Esophagus muscularis mucosa (tissue), 4 donors: Measurements from ENCODE around the gene MRPL51. TPM values are rescaled to one million over a fixed set of nuclear protein-coding genes. Genes with fewer than 3 reads are reported as not detected.

ENCODE experiments used
- DNase-seq: peaks from one replicate; pipeline ENCODE4 v3.0.0-alpha.2; 2017; ENCODE audit errors: extremely low spot score
- H3K27ac ChIP-seq, 4 donors: fragments of 200-600 bp; sonication (generic); replicated peaks in 1 of 4; 1 replicate in 3 of 4; 2 replicates in 1 of 4; pipeline ENCODE4 v1.5.1; 2016 to 2019; ENCODE audit warnings: mild to moderate bottlenecking in 1 of 4
- H3K27me3 ChIP-seq, 4 donors: fragments of 200-600 bp; sonication (generic); one replicate each; pipeline versions ENCODE4 v1.5.1 to v1.6.0; 2016 to 2019
- H3K36me3 ChIP-seq, 4 donors: fragments of 200-600 bp; sonication (generic); one replicate each; pipeline ENCODE4 v1.5.1; 2016 to 2019
- H3K4me1 ChIP-seq, 4 donors: fragments of 200-600 bp; sonication (generic); one replicate each; pipeline ENCODE4 v1.5.1; 2016 to 2019
- H3K4me3 ChIP-seq, 4 donors: fragments of 200-600 bp; sonication (generic); 1 replicate in 2 of 4; 2 replicates in 2 of 4; pipeline ENCODE4 v1.5.1; 2016 to 2019; ENCODE audit warnings: mild to moderate bottlenecking in 4 of 4, moderate library complexity in 1 of 4
- H3K9me3 ChIP-seq, 4 donors: fragments of 200-600 bp; sonication (generic); 1 replicate in 3 of 4; 2 replicates in 1 of 4; pipeline ENCODE4 v1.5.1; 2016 to 2019
- EP300 ChIP-seq: sonication (generic); formaldehyde crosslinking; IDR thresholded peaks from one replicate; pipeline ENCODE4 v1.6.1; 2017; ENCODE audit warnings: antibody characterized with exemption
- POLR2A ChIP-seq: fragments of 450-650 bp; IDR thresholded peaks from one replicate; pipeline ENCODE4 v1.6.1; 2017; ENCODE audit warnings: antibody characterized with exemption, moderate library complexity, mild to moderate bottlenecking, low read depth
- POLR2AphosphoS5 ChIP-seq, 2 donors: sonication (generic); formaldehyde crosslinking; IDR thresholded peaks; one replicate each; pipeline ENCODE4 v1.6.1; 2017; ENCODE audit warnings: antibody characterized with exemption in 2 of 2
- WGBS: methylation state at CpG from one replicate; pipeline ENCODE4 v1.1.5; 2018; 5-methylcytosine and 5-hydroxymethylcytosine counted together
- intact Hi-C: fragments of 100-400 bp; cut with DNase I; formaldehyde crosslinking; loops from one replicate; pipeline ENCODE4 v1.15.1; 2023
- total RNA-seq, 4 donors: library from RNA; depleted of rRNA; stranded (reverse); fragments of >200 nt; gene quantifications; one replicate each; pipeline versions ENCODE4 v1.1.0 to v1.2.1, GENCODE V29; 2016
- TF ChIP-seq, protein P1 (sequence below), 3 experiments: fragments of 200-600 bp in 2 of 3; fragments of 450-650 bp in 1 of 3; sonication (generic) in 2 of 3; IDR thresholded peaks; one replicate each; pipeline ENCODE4 v1.5.1; 2017 to 2019; ENCODE audit warnings: antibody characterized with exemption in 3 of 3, mild to moderate bottlenecking in 2 of 3, moderate library complexity in 1 of 3

The MRPL51 gene
- total RNA-seq, 4 donors from 2014 or later: 62.3 to 105 (median 81.3) TPM

DNA sequence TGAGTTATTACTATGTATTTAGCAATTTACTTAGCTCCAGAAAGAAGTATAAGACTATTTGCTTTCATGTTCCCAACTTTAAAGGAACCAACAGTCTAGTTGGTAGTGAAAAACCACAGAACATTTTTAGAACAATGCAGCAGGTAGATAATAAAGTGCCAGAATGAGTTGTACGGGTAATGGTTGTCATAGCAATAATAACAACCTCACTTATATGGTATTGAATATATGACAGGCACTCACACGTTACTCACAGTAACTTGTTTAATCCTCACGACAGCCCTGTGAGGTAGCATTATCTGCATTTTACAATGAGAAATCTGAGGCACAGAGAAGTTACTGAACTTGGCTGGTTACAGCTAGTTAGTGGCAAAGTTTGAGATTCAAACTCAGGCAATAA is 30.6 kb upstream of the MRPL51 start:
- Histone ChIP-seq H3K27me3 (no peaks in the 10 kb centered on the region), H3K4me3 (no peak overlapping the region), H3K36me3 (peaks cover 73 to 99% (median 91%) of the 10 kb centered on the region in 4 donors), H3K9me3 (no peaks in the 10 kb centered on the region), H3K4me1 (peaks cover 0 to 4% (median 0%) of the 10 kb centered on the region in 4 donors), H3K27ac (no peak overlapping the region)
- no peak for TF ChIP-seq EP300
- TF ChIP-seq POLR2A: no peak
- no peak for TF ChIP-seq POLR2AphosphoS5 (IDR thresholded peaks at IDR 0.05)
- TF ChIP-seq, protein P1, sequence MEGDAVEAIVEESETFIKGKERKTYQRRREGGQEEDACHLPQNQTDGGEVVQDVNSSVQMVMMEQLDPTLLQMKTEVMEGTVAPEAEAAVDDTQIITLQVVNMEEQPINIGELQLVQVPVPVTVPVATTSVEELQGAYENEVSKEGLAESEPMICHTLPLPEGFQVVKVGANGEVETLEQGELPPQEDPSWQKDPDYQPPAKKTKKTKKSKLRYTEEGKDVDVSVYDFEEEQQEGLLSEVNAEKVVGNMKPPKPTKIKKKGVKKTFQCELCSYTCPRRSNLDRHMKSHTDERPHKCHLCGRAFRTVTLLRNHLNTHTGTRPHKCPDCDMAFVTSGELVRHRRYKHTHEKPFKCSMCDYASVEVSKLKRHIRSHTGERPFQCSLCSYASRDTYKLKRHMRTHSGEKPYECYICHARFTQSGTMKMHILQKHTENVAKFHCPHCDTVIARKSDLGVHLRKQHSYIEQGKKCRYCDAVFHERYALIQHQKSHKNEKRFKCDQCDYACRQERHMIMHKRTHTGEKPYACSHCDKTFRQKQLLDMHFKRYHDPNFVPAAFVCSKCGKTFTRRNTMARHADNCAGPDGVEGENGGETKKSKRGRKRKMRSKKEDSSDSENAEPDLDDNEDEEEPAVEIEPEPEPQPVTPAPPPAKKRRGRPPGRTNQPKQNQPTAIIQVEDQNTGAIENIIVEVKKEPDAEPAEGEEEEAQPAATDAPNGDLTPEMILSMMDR (IDR thresholded peaks at IDR 0.05): no peak
- no peak for DNase-seq
- intact Hi-C loops: no loop called here
- 57% methylated on average over 3 of the region's 3 CpGs for WGBS

GRCh38 chr12:6522193-6522592 is 29.1 kb upstream of the MRPL51 start:
- Histone ChIP-seq H3K36me3 (peaks cover 67 to 98% (median 84%) of the 10 kb centered on the region in 4 donors), H3K27ac (no peak overlapping the region), H3K4me3 (no peak overlapping the region), H3K4me1 (peaks cover 0 to 4% (median 0%) of the 10 kb centered on the region in 4 donors), H3K9me3 (no peaks in the 10 kb centered on the region), H3K27me3 (no peaks in the 10 kb centered on the region)
- intact Hi-C loops: no loop called here
- TF ChIP-seq POLR2AphosphoS5 (IDR thresholded peaks at IDR 0.05) (no peak), POLR2A (no peak), EP300 (no peak)
- TF ChIP-seq, protein P1 (IDR thresholded peaks at IDR 0.05): no peak
- DNase-seq: no peak
- 85% methylated on average over 9 of the region's 10 CpGs for WGBS

DNA sequence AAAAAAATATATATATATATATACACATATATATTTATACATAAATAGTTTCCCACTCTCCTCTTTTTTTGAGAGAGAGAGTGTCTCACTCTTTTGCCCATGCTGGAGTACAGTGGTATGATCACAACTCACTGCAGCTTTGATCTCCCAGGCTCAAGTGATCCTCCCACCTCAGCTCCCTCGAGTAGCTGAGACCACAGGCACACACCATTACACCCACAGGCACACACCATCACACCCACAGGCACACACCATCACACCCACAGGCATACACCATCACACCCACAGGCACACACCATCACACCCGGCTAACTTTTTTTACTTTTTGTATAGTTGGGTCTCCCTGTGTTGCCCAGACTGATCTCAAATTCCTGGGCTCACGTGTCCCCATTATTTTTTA is 27.1 kb upstream of the MRPL51 start:
- Histone ChIP-seq H3K36me3 (peaks cover 68 to 98% (median 84%) of the 10 kb centered on the region in 4 donors), H3K27ac (no peak overlapping the region), H3K27me3 (no peaks in the 10 kb centered on the region), H3K4me1 (peaks cover 0 to 4% (median 0%) of the 10 kb centered on the region in 4 donors), H3K4me3 (no peak overlapping the region), H3K9me3 (no peaks in the 10 kb centered on the region)
- WGBS: 80% methylated on average over 3 of the region's 3 CpGs
- no peak for DNase-seq
- TF ChIP-seq, protein P1 (IDR thresholded peaks at IDR 0.05): no peak
- TF ChIP-seq POLR2AphosphoS5 (IDR thresholded peaks at IDR 0.05) (no peak), EP300 (no peak), POLR2A (no peak)
- intact Hi-C loops: no loop called here

DNA sequence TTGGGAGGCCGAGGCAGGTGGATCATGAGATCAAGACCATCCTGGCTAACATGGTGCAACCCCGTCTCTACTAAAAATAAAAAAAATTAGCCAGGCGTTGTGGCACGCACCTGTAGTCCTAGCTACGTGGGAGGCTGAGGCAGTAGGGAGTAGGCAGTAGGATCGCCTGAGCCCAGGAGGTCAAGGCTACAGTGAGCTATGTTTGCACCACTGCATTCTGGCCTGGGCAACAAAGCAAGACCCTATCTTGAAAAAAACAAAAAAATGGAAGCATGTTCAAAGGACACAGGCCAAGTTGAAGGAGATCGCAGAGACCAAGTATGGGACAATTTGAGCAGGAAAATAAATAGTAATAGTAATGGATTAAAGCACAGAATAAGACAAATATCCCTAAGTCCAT is 15.0 kb upstream of the MRPL51 start:
- peaks cover 17 to 58% (median 38%) of the 10 kb centered on the region in 4 donors for H3K36me3 ChIP-seq
- H3K4me3 ChIP-seq: no peak overlapping the region
- H3K4me1 ChIP-seq: no peaks in the 10 kb centered on the region
- H3K27ac ChIP-seq: no peak overlapping the region
- H3K9me3 ChIP-seq: no peaks in the 10 kb centered on the region
- no peak for DNase-seq
- intact Hi-C loops: no loop called here
- no peak for TF ChIP-seq EP300
- no peak for TF ChIP-seq POLR2A
- TF ChIP-seq, protein P1 (IDR thresholded peaks at IDR 0.05): no peak
- TF ChIP-seq POLR2AphosphoS5 (IDR thresholded peaks at IDR 0.05): no peak
- WGBS: 78% methylated on average over 7 of the region's 7 CpGs
- no peaks in the 10 kb centered on the region for H3K27me3 ChIP-seq
